Stimulated activated CD4-positive, alpha-beta T cell treated with anti-CD3 and anti-CD28 coated beads, Interleukin-12 subunit alpha, Interleukin-12 subunit beta, amount 100 ng/mL, for 24 hours (primary cell): ENCODE results near the gene FGF3.

Experiments
- DNase-seq, 2 experiments: peaks; one replicate each; pipeline ENCODE4 v3.0.0-alpha.2; 2020; ENCODE audit warnings: low read depth in 2 of 2

The FGF3 gene

GRCh38 chr11:69818603-69819441, at the start of gene FGF3:
TSS of gene FGF3 (minus strand) at chr11:69819416. CDS start at chr11:69818933, 483 bp downstream.
- no peak for DNase-seq

DNA sequence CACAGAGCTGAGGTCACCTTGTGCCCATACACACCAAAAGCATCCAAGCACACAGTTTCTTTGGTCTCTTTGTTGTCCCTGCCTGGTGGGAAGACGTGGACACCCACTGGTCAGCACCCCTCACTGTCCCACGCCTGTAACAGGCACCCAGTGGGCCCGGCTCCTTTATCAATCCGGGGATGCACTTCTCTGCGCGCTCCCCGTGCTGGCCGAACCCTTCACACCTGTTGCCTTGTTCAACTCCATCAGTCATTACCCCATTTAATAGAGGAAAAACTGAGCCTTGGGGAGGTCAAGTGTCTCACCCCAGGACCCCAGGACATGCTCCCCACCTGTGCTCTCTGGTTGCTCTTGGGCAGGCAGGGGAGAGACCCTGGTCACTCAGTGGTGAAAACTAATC, 49.7 kb upstream of the FGF3 start:
- no peak for DNase-seq

DNA sequence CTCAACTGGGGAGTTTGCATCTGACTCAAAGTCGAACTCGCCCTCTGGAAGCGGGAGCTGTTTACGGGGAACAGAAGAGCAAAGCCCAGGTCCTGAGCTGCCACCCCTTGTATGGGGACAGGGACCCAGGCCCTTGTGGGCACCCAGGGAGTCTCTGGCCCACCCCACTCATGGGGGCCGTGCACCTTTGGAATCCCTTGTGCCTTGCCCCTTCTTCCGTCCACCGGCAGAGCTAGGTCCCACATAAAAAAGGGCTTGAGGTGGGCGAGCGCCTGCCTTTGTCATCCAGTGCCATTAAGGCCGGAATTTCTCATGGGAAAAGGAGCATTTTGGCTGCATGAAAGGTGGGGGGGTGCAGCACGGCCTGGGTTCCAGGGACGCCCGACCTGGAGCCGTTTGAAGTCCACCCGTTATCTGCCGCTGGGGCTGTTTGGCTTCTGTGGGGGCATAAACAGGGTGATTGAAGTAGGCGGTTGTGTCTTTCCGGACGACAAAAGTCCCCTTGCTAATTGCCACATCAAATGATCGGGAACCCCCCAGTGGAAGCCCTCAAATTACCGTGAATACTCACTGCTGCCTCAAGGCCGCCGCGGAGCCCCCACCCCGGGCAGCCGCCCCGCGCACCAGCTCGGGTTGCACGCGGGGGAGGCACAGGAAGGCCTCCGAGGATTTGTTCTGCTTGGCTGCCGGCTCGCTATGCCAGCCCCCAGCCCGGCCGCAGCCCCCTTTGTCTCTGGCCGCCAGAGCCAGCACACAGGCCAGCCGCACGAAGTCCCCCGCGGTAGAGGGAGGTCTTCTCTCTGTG, 49.0 kb upstream of the FGF3 start:
- DNase-seq = no peak

GRCh38 chr11:69867076-69868005, 48.1 kb upstream of the FGF3 start:
- DNase-seq = no peak

DNA sequence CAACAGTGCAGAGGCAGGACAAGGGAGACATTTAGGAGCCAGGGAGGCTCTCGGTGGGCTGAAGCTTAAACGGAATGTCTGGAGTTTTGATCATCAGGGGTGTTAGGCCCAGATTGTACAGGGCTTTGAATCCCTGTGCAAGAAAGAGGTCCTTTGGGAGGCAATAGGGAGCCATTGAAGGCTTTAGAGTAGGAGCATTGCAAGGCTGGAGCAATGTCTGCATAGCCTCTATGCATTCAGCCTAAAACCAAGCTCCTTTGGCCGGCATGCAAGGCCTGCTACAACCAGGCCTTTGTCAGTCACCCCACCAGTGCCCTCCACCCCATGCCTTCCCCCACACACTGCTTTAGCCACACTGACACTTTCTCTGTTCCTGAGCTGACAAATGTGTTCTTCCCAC, 47.4 kb upstream of the FGF3 start:
- DNase-seq = no peak

DNA sequence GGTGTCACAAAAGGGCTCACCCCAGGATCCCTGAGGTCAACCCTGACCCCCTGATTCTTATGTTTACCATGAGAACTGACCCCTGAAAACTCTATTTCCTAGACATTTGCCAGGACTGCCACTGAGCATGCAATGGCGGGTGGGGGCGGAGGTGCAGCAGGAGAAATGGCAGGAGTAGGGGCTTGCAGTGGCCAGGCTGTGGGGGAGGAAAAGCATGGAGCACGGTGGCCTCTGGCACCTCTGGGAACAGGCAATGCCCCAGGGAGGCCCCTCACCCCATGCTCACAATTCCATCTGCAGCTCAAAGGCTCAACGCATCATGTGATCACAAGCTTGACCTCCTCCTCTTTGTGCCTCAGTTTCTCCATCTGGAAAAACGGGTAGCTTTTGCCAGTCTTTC, 46.5 kb upstream of the FGF3 start:
- DNase-seq = no peak

GRCh38 chr11:69864686-69865661, 45.8 kb upstream of the FGF3 start:
- no peak for DNase-seq

DNA sequence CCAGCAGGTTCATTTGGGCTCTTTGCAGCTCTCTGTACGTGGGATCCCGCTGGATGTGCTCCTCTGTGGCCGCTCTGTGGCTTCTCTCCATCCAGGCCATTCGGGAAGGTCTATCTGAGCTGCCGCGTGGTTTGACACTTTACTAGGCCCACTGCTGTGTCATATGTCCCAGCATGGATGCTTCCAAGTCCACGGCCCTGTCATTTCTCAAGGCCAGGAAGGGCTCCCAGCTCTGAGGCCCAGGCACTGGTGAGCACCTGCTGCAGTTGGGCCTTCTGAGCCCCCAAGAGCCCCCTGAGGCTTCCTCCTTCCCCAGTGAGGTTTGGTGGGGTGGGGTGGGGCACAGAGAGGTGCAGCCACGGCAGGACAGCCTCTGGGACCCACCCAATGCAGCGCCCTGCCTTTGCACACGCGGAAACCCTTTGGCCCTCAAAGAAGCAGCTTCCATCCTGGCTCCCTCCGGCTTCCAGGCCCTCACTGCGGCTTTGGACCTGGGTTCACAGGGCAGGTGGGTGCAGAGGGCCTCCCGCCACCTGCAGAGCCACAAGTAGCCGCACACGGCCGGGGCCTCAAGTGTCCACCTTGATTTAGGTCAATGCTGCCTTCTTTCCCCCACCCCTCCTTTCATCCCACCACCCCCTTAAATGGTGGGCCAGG, 44.5 kb upstream of the FGF3 start:
- DNase-seq = no peak

- DNase-seq = no peak
Measured at GRCh38 chr11:69862797-69863543, 43.8 kb upstream of the FGF3 start.

GRCh38 chr11:69862331-69862771, 43.1 kb upstream of the FGF3 start:
- DNase-seq = no peak

- no peak for DNase-seq
Measured at GRCh38 chr11:69861901-69862300, 42.7 kb upstream of the FGF3 start.

DNA sequence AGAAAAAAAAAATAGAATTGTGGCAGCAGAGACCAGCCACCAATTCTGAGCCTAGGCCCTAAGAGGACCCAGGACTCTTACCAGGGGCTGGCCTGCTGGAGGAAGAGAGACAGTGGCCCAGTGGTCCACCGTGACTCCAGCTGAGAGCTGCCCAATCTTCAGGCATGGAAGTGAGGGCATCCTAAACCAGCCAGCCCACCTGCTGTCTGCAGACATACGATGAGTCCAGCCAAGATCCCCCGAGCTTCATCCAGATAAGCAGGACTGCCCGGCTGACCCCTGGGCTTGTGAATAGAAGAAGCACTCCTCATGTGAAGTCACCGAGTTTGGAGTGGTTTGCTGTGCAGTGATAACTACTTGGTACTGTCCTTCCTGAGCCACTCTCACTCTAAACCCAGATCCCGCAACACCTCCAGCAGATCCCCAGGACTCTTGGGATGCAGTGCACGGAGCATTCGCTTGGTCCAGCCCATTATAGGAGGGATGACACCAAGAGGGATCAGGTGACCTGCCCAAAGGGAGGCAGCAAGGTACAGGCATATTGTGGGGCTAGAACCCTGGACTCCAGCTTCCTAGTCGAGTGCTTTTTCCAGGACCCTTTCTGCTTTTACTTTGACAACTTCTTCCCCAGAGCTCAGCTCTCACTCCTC, 41.7 kb upstream of the FGF3 start:
- no peak for DNase-seq

- DNase-seq = no peak
Measured at GRCh38 chr11:69860244-69860643, 41.0 kb upstream of the FGF3 start.

- no peak for DNase-seq
Measured at GRCh38 chr11:69859275-69859934, 40.2 kb upstream of the FGF3 start.

GRCh38 chr11:69855421-69855820, 36.2 kb upstream of the FGF3 start:
- DNase-seq = no peak

DNA sequence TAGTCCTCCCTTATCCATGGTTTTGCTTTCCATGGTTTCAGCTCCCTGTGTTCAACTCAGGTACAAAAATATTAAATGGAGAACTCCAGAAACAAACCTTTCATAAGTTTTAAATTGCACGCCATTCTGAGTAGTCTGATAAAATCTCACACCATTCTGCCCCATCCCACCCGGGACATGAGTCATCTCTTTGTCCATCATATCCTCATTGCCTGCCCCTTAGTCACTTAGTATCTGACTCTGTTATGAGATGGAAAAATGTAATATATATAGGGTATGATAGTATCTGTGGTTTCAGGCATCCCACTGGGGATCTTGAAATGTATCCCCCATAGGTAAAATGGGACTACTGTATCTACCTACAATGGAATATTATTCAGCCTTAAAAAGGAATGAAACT, 35.5 kb upstream of the FGF3 start:
- no peak for DNase-seq

GRCh38 chr11:69852056-69852455, 32.8 kb upstream of the FGF3 start:
- DNase-seq = no peak

GRCh38 chr11:69848201-69848600, 29.0 kb upstream of the FGF3 start:
- DNase-seq = no peak
